RWPE1 (cell line): ENCODE data around the gene DRD2.
A peak's percentile ranks its signal among the peaks of the same experiment; 100 is the strongest.

Source experiments
- CTCF ChIA-PET: fragments of 350-600 bp; sonication (Branson Sonifier 250); formaldehyde crosslinking; extraction: SDS; loops from one replicate; lab custom pipeline; 2021; lab: Yijun Ruan, JAX
- POLR2A ChIA-PET: fragments of 400-600 bp; formaldehyde crosslinking; extraction: SDS; loops from one replicate; lab custom pipeline; 2020; ENCODE audit warnings: antibody characterized with exemption; ENCODE audit not compliant: low non-redundant PET; lab: Yijun Ruan, JAX
- DNase-seq: peaks from one replicate; pipeline ENCODE4 v3.0.0; 2012; ENCODE audit warnings: low spot score
- H3K27ac ChIP-seq: fragments of 450-650 bp; 2 replicates; pipeline ENCODE4 v1.5.1; 2017
- CTCF ChIP-seq: fragments of 450-650 bp; conservative IDR thresholded peaks from 2 replicates; pipeline ENCODE4 v1.5.1; 2017; ENCODE audit warnings: low read depth, mild to moderate bottlenecking

The DRD2 gene

GRCh38 chr11:113467545-113467944, 7.7 kb downstream of the DRD2 start:
- no peak for TF ChIP-seq CTCF
- CTCF ChIA-PET = no interaction called here

GRCh38 chr11:113465786-113466185, 9.4 kb downstream of the DRD2 start:
- CTCF ChIA-PET = no interaction called here
- peak; percentile 72 for DNase-seq
- TF ChIP-seq CTCF = no peak
- H3K27ac ChIP-seq = no peak overlapping the region
- POLR2A ChIA-PET = interaction anchor here (0.5 kb wide), 1 partner anchor 81 kb away, joined by 3 read pairs; no protein-coding TSS in a partner anchor

More at GRCh38 chr11:113467545-113467944, 7.7 kb downstream of the DRD2 start:
- DNase-seq = no peak
- POLR2A ChIA-PET = no interaction called here
- no peak overlapping the region for H3K27ac ChIP-seq

GRCh38 chr11:113464416-113464815, 10.8 kb downstream of the DRD2 start:
- ChIA-PET CTCF (no interaction called here), POLR2A (no interaction called here)
- DNase-seq = no peak
- no peak overlapping the region for H3K27ac ChIP-seq
- no peak for TF ChIP-seq CTCF

- TF ChIP-seq CTCF = no peak
- no peak overlapping the region for H3K27ac ChIP-seq
- ChIA-PET POLR2A (no interaction called here), CTCF (no interaction called here)
- no peak for DNase-seq
Measured at GRCh38 chr11:113462830-113463229, 12.4 kb downstream of the DRD2 start.

- POLR2A ChIA-PET = no interaction called here
- DNase-seq = no peak
- H3K27ac ChIP-seq = no peak overlapping the region
- no peak for TF ChIP-seq CTCF
- CTCF ChIA-PET = interaction anchor here (0.7 kb wide), 1 partner anchor 79 kb away, joined by 4 read pairs; no protein-coding TSS in a partner anchor
Measured at GRCh38 chr11:113461639-113462038, 13.6 kb downstream of the DRD2 start.

- CTCF ChIA-PET = no interaction called here
- no peak for TF ChIP-seq CTCF
- POLR2A ChIA-PET = interaction anchor here (0.7 kb wide), 1 partner anchor 135 kb away, joined by 3 read pairs; no protein-coding TSS in a partner anchor
- no peak overlapping the region for H3K27ac ChIP-seq
- no peak for DNase-seq
Measured at GRCh38 chr11:113460469-113460868, 14.7 kb downstream of the DRD2 start.
